Neutrophil (primary cell): Measurements from ENCODE around the gene ATXN2.
A peak's percentile ranks its signal among the peaks of the same experiment; 100 is the strongest.

Source experiments
- H3K27ac ChIP-seq: fragments of 200-600 bp; sonication (generic); 2 replicates; pipeline ENCODE4 v1.5.1; 2016; ENCODE audit warnings: mild to moderate bottlenecking, moderate library complexity
- H3K27me3 ChIP-seq: fragments of 200-600 bp; sonication (generic); 2 replicates; pipeline ENCODE4 v1.6.0; 2016; ENCODE audit warnings: mild to moderate bottlenecking
- H3K36me3 ChIP-seq: fragments of 200-600 bp; sonication (generic); 2 replicates; pipeline ENCODE4 v1.5.1; 2017
- H3K4me1 ChIP-seq, 2 experiments: fragments of 200-600 bp in 1 of 2; sonication (generic) in 1 of 2; 1 replicate in 1 of 2; 2 replicates in 1 of 2; pipeline versions ENCODE4 v1.5.1 to v1.6.1; 2013 to 2016; ENCODE audit warnings: low read depth in 1 of 2, low read length in 1 of 2, mild to moderate bottlenecking in 1 of 2, moderate library complexity in 1 of 2; ENCODE audit not compliant: control insufficient read depth in 1 of 2, insufficient read depth in 1 of 2
- H3K4me3 ChIP-seq, 2 experiments: fragments of 200-600 bp in 1 of 2; sonication (generic) in 1 of 2; 1 replicate in 1 of 2; 2 replicates in 1 of 2; pipeline ENCODE4 v1.5.1; 2013 to 2016; ENCODE audit warnings: low read depth in 1 of 2, low read length in 1 of 2, mild to moderate bottlenecking in 1 of 2, moderate library complexity in 1 of 2
- H3K9me3 ChIP-seq: fragments of 200-600 bp; sonication (generic); 2 replicates; pipeline ENCODE4 v1.5.1; 2016
- CTCF ChIP-seq: fragments of 200-600 bp; sonication (generic); IDR thresholded peaks from 2 replicates; pipeline ENCODE4 v1.5.1; 2016; ENCODE audit warnings: antibody characterized with exemption

The ATXN2 gene

DNA sequence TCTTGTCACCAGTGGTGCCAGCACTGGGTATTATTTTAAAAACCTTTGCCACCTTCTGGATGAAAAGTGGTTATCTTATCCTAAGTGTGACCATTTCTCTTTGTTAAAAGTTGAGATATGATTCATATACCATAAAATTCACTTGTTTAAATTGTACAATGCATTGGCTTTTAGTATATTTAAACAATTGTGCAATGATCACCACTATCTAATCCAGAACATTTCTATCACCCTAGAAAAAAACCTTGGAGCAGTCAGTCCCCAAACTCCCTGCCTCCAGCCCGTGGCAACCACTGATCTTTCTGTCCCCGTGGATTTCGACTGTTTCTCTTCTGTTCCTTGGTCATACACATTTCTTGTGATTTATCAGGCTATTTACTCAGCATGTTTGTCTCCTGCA is 165.1 kb downstream of the ATXN2 start:
- Histone ChIP-seq H3K36me3 (no peaks in the 10 kb centered on the region), H3K9me3 (no peaks in the 10 kb centered on the region), H3K4me1 (peaks cover 88 to 98% of the 10 kb centered on the region in 2 experiments), H3K4me3 (no peak overlapping the region), H3K27ac (peak overlapping the region; percentile 67), H3K27me3 (no peaks in the 10 kb centered on the region)
- no peak for TF ChIP-seq CTCF

- Histone ChIP-seq H3K36me3 (no peaks in the 10 kb centered on the region), H3K27me3 (no peaks in the 10 kb centered on the region), H3K4me3 (no peak overlapping the region), H3K27ac (peak overlapping the region; percentile 95), H3K9me3 (no peaks in the 10 kb centered on the region), H3K4me1 (peaks cover 88 to 98% of the 10 kb centered on the region in 2 experiments)
- no peak for TF ChIP-seq CTCF
Observed at GRCh38 chr12:111431772-111432171, 167.3 kb downstream of the ATXN2 start.

- Histone ChIP-seq H3K27me3 (no peaks in the 10 kb centered on the region), H3K27ac (peak overlapping the region; percentile 95), H3K9me3 (no peaks in the 10 kb centered on the region), H3K36me3 (no peaks in the 10 kb centered on the region), H3K4me3 (peak overlapping the region; percentile 7 to 60), H3K4me1 (peaks cover 90 to 98% of the 10 kb centered on the region in 2 experiments)
- TF ChIP-seq CTCF = no peak
Observed at GRCh38 chr12:111430433-111431353, 168.4 kb downstream of the ATXN2 start.

- H3K4me3 ChIP-seq = peak overlapping the region; percentile 7 to 60
Observed at GRCh38 chr12:111429828-111430432, 169.2 kb downstream of the ATXN2 start.

DNA sequence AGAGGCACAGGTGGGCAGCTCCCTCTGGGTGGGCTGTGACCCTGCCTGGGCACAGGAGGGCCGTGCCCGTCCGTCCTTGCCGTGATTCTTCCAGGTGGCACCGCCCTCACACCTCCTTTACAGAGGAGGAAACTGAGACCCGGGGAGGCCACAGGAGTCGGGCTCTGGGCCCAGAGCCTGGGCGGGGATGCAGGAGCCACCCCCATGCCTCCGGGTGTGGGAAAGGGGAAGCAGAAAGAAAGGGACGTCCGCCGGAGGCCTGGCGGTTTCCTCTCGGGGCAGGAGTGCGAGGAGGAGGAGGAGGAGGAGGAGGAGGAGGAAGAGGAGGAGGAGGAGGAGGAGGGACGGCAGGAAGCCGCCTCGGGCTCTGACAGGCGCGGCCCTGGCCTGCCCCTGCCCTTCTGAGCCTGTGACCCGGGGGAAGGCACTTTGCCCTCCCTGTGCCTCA is 170.4 kb downstream of the ATXN2 start:
- Histone ChIP-seq H3K36me3 (no peaks in the 10 kb centered on the region), H3K27me3 (no peaks in the 10 kb centered on the region), H3K4me3 (peak overlapping the region; percentile 46 to 60), H3K9me3 (no peaks in the 10 kb centered on the region), H3K4me1 (peaks cover 79 to 91% of the 10 kb centered on the region in 2 experiments), H3K27ac (peak overlapping the region; percentile 95)
- no peak for TF ChIP-seq CTCF

More at GRCh38 chr12:111429828-111430432, 169.2 kb downstream of the ATXN2 start:
- Histone ChIP-seq H3K9me3 (no peaks in the 10 kb centered on the region), H3K27me3 (no peaks in the 10 kb centered on the region), H3K27ac (peak overlapping the region; percentile 95), H3K4me1 (peaks cover 89 to 98% of the 10 kb centered on the region in 2 experiments), H3K36me3 (no peaks in the 10 kb centered on the region)
- no peak for TF ChIP-seq CTCF
